Endothelial cell of umbilical vein (primary cell): ENCODE data around the gene TLE4. TPM values are rescaled to one million over a fixed set of nuclear protein-coding genes. Genes with fewer than 3 reads are reported as not detected.

Experiments used
- BruUV-seq: library from RNA; stranded (reverse); fragments of 400-500 nt; replicated peaks from 2 replicates; lab custom pipeline; 2021; lab: Mats Ljungman, UMichigan
- CTCF ChIA-PET: fragments of 300-600, 350-600 bp; sonication (Branson Sonifier 250); formaldehyde crosslinking; loops from one replicate; lab custom pipeline; 2021; ENCODE audit warnings: antibody characterized with exemption, inconsistent platforms; lab: Charles Lee
- POLR2A ChIA-PET: fragments of 300-600, 350-600 bp; sonication (Branson Sonifier 250); formaldehyde crosslinking; loops from one replicate; lab custom pipeline; 2021; ENCODE audit warnings: antibody characterized with exemption, inconsistent platforms; lab: Charles Lee
- DNase-seq: peaks from one replicate; pipeline ENCODE4 v3.0.0-alpha.2; 2011; ENCODE audit warnings: low read depth, low spot score
- FAIRE-seq: peaks from 2 replicates; lab custom pipeline; 2011; peaks lifted over from hg19 to GRCh38; lab: Jason Lieb, UNC
- H2AFZ ChIP-seq: 2 replicates; pipeline ENCODE4 v1.6.0; 2012; ENCODE audit warnings: low read depth, low read length, control low read depth, inconsistent platforms
- H3K27ac ChIP-seq: 2 replicates; pipeline ENCODE4 v1.5.1; 2011; ENCODE audit warnings: low read depth, mild to moderate bottlenecking, control low read depth, low read length, moderate library complexity; ENCODE audit not compliant: insufficient read depth
- H3K27me3 ChIP-seq, 2 experiments: 2 replicates each; pipeline versions ENCODE4 v1.6.0 to v1.6.1; 2011; ENCODE audit warnings: low read length in 2 of 2, mixed read lengths in 1 of 2; ENCODE audit not compliant: control insufficient read depth in 2 of 2, insufficient read depth in 2 of 2
- H3K36me3 ChIP-seq, 2 experiments: 2 replicates in 1 of 2; 3 replicates in 1 of 2; pipeline ENCODE4 v1.5.1; 2011; ENCODE audit warnings: low read length in 2 of 2, mild to moderate bottlenecking in 1 of 2, moderate library complexity in 1 of 2; ENCODE audit not compliant: control insufficient read depth in 2 of 2, insufficient read depth in 2 of 2; ENCODE audit errors: extremely low read depth in 1 of 2
- H3K4me1 ChIP-seq: 3 replicates; pipeline ENCODE4 v1.5.1; 2011; ENCODE audit warnings: mild to moderate bottlenecking, low read length; ENCODE audit not compliant: control insufficient read depth, insufficient read depth; ENCODE audit errors: extremely low read depth
- H3K4me2 ChIP-seq: 2 replicates; pipeline ENCODE4 v1.6.1; 2011; ENCODE audit warnings: low read length, control low read depth, mixed read lengths; ENCODE audit not compliant: insufficient read depth
- H3K4me3 ChIP-seq, 3 experiments: fragments of 200-600 bp in 1 of 3; sonication (generic), shearing (Covaris generic) in 1 of 3; replicated peaks in 1 of 3; 2 replicates each; pipeline ENCODE4 v1.5.1; 2011 to 2016; ENCODE audit warnings: control low read depth in 3 of 3, low read length in 3 of 3, mild to moderate bottlenecking in 2 of 3, inconsistent platforms in 1 of 3, low read depth in 1 of 3, moderate library complexity in 1 of 3; ENCODE audit not compliant: insufficient read depth in 1 of 3
- H3K79me2 ChIP-seq: 2 replicates; pipeline ENCODE4 v1.6.0; 2012; ENCODE audit warnings: low read length, inconsistent platforms; ENCODE audit not compliant: control insufficient read depth, insufficient read depth
- H3K9ac ChIP-seq: replicated peaks from 2 replicates; pipeline ENCODE3; 2011; ENCODE audit warnings: low read length, control low read depth; ENCODE audit not compliant: insufficient read depth; ENCODE audit errors: extremely low read depth
- H3K9me1 ChIP-seq: replicated peaks from 3 replicates; pipeline ENCODE4 v1.6.0; 2011; ENCODE audit warnings: mild to moderate bottlenecking, low read length; ENCODE audit not compliant: control insufficient read depth, insufficient read depth; ENCODE audit errors: extremely low read depth
- H3K9me3 ChIP-seq: replicated peaks from 2 replicates; pipeline ENCODE4 v1.5.1; 2012; ENCODE audit warnings: low read length, inconsistent platforms; ENCODE audit not compliant: control insufficient read depth, insufficient read depth
- H4K20me1 ChIP-seq: replicated peaks from 2 replicates; pipeline ENCODE3; 2011; ENCODE audit warnings: mild to moderate bottlenecking, low read length; ENCODE audit not compliant: control insufficient read depth, insufficient read depth; ENCODE audit errors: extremely low read depth
- CTCF ChIP-seq, 2 donors: IDR thresholded peaks; 1 replicate in 1 of 2; 2 replicates in 1 of 2; pipeline ENCODE4 v1.5.1; 2011; ENCODE audit warnings: low read length in 2 of 2, mild to moderate bottlenecking in 2 of 2, moderate library complexity in 2 of 2, control low read depth in 1 of 2, inconsistent platforms in 1 of 2, low read depth in 1 of 2; ENCODE audit not compliant: insufficient read depth in 1 of 2; ENCODE audit errors: extremely low read depth in 1 of 2
- EZH2 ChIP-seq: IDR thresholded peaks from 2 replicates; pipeline ENCODE4 v1.6.1; 2012; ENCODE audit warnings: borderline replicate concordance, low read depth, mild to moderate bottlenecking, moderate library complexity, low read length, inconsistent platforms; ENCODE audit not compliant: severe bottlenecking
- FOS ChIP-seq: IDR thresholded peaks from 2 replicates; pipeline ENCODE4 v1.6.1; 2011; ENCODE audit warnings: mild to moderate bottlenecking, low read length, moderate library complexity, borderline replicate concordance; ENCODE audit not compliant: insufficient read depth
- GATA2 ChIP-seq: IDR thresholded peaks from 2 replicates; pipeline ENCODE4 v1.7.0; 2011; ENCODE audit warnings: low read depth, mild to moderate bottlenecking, moderate library complexity, mixed read lengths, low read length; ENCODE audit not compliant: insufficient read length, insufficient read depth
- JUN ChIP-seq: IDR thresholded peaks from 2 replicates; pipeline ENCODE4 v1.6.1; 2011; ENCODE audit warnings: borderline replicate concordance, low read depth; ENCODE audit not compliant: insufficient read length, insufficient read depth
- MAX ChIP-seq: IDR thresholded peaks from 2 replicates; pipeline ENCODE4 v1.6.1; 2011; ENCODE audit not compliant: insufficient read depth, insufficient read length
- MYC ChIP-seq: IDR thresholded peaks from one replicate; pipeline ENCODE4 v1.6.1; 2011; ENCODE audit warnings: mild to moderate bottlenecking, low read depth, low read length
- POLR2A ChIP-seq: IDR thresholded peaks from 2 replicates; pipeline ENCODE4 v1.6.1; 2012; ENCODE audit warnings: low read depth, mild to moderate bottlenecking, control low read depth, low read length
- POLR2AphosphoS5 ChIP-seq: IDR thresholded peaks from 2 replicates; pipeline ENCODE4 v1.6.1; 2012; ENCODE audit warnings: low read depth, mild to moderate bottlenecking, control low read depth, low read length, moderate library complexity; ENCODE audit not compliant: insufficient read depth
- dilution Hi-C: fragments of 300-500 bp; cut with MboI; formaldehyde crosslinking; loops from one replicate; pipeline ENCODE4 v1.15.0; 2019; ENCODE audit warnings: low sequenced_read_pairs; ENCODE audit not compliant: extremely low pct_ligation_motif_present
- intact Hi-C: fragments of 100-400 bp; cut with micrococcal nuclease; formaldehyde crosslinking; loops from one replicate; pipeline ENCODE4 v1.10.0; 2022
- polyA plus RNA-seq, 4 experiments: library from polyadenylated mRNA; depleted of rRNA in 3 of 4; stranded (reverse) in 3 of 4; unstranded in 1 of 4; fragments of >200 nt; gene quantifications; 2 replicates each; pipeline versions ENCODE4 v1.2.1 to v1.2.3, GENCODE V29; 2011 to 2012; ENCODE audit warnings: missing spikeins in 1 of 4
- total RNA-seq: library from RNA; stranded (reverse); gene quantifications from 2 replicates; pipeline ENCODE4 v1.2.3, GENCODE V29; 2021

The TLE4 gene
- total and polyA plus RNA-seq, 2 donors (not counting 3 experiments of a cell fraction or from before 2014, with no cell fraction given): 31.4 to 32.3 TPM

- no TSS peak for BruUV-seq
- dilution Hi-C loops (no loop called here), intact Hi-C loops (no loop called here)
- Histone ChIP-seq H3K4me2 (no peak overlapping the region), H3K79me2 (no peaks in the 10 kb centered on the region), H3K9ac (no peak overlapping the region), H3K9me1 (no peaks in the 10 kb centered on the region), H3K9me3 (no peaks in the 10 kb centered on the region), H4K20me1 (no peaks in the 10 kb centered on the region), H2AFZ (no peak overlapping the region), H3K4me3 (no peak overlapping the region), H3K36me3 (no peaks in the 10 kb centered on the region), H3K4me1 (no peaks in the 10 kb centered on the region), H3K27ac (no peak overlapping the region), H3K27me3 (no peaks in the 10 kb centered on the region)
- POLR2A ChIA-PET: no interaction called here
- TF ChIP-seq MAX (no peak), POLR2AphosphoS5 (no peak), POLR2A (no peak), CTCF (IDR thresholded peaks at IDR 0.05; ENCODE audit: extremely low read depth in 1 of 2, insufficient read depth in 1 of 2, low read depth in 1 of 2, low read length in 2 of 2) (no peak), EZH2 (no peak), JUN (no peak), FOS (no peak), MYC (no peak), GATA2 (no peak)
- DNase-seq (no peak), FAIRE-seq (no peak)
- CTCF ChIA-PET: no interaction called here
Observed at GRCh38 chr9:79671558-79671957, 99.8 kb downstream of the TLE4 start.
